OCI-LY1 (cell line): ENCODE data around the gene CISD1.

ENCODE experiments used
- H2AFZ ChIP-seq: fragments of 200-600 bp; sonication (generic), shearing (Covaris generic); 2 replicates; pipeline ENCODE4 v1.6.0; 2014; ENCODE audit warnings: antibody characterized with exemption, mild to moderate bottlenecking, low read length
- H3F3A ChIP-seq: fragments of 200-600 bp; sonication (generic), shearing (Covaris generic); 2 replicates; pipeline ENCODE4 v1.6.0; 2014; ENCODE audit warnings: mild to moderate bottlenecking, antibody characterized with exemption, low read length, moderate library complexity; ENCODE audit not compliant: insufficient read depth
- H3K27ac ChIP-seq: fragments of 200-600 bp; sonication (generic); 2 replicates; pipeline ENCODE4 v1.5.1; 2014; ENCODE audit warnings: low read length, mixed run types, mild to moderate bottlenecking, low read depth; ENCODE audit not compliant: poor library complexity, severe bottlenecking
- H3K27me3 ChIP-seq: fragments of 200-600 bp; sonication (generic); 2 replicates; pipeline ENCODE4 v1.6.0; 2014; ENCODE audit warnings: antibody characterized with exemption, mild to moderate bottlenecking, low read length, moderate library complexity; ENCODE audit not compliant: insufficient read depth
- H3K36me3 ChIP-seq: fragments of 200-600 bp; sonication (generic); 2 replicates; pipeline ENCODE4 v1.6.1; 2014; ENCODE audit warnings: mild to moderate bottlenecking, antibody characterized with exemption, low read length, moderate library complexity, mixed read lengths; ENCODE audit not compliant: insufficient read depth
- H3K4me1 ChIP-seq: fragments of 200-600 bp; sonication (generic); 2 replicates; pipeline ENCODE4 v1.5.1; 2014; ENCODE audit warnings: mild to moderate bottlenecking, low read length, moderate library complexity; ENCODE audit not compliant: insufficient read depth, severe bottlenecking
- H3K4me2 ChIP-seq: fragments of 200-600 bp; sonication (generic), shearing (Covaris generic); 2 replicates; pipeline ENCODE4 v1.6.1; 2014; ENCODE audit warnings: low read length
- H3K4me3 ChIP-seq: fragments of 200-600 bp; sonication (generic); 2 replicates; pipeline ENCODE4 v1.5.1; 2014; ENCODE audit warnings: low read length, low read depth, mild to moderate bottlenecking, mixed read lengths; ENCODE audit not compliant: poor library complexity, severe bottlenecking
- H3K79me2 ChIP-seq: fragments of 200-600 bp; shearing (Covaris generic); 2 replicates; pipeline ENCODE4 v1.6.1; 2016; ENCODE audit warnings: mixed run types, low read length, mixed read lengths; ENCODE audit not compliant: insufficient read depth
- H3K9ac ChIP-seq: fragments of 200-600 bp; sonication (generic), shearing (Covaris generic); 2 replicates; pipeline ENCODE4 v1.6.1; 2014; ENCODE audit warnings: mild to moderate bottlenecking, low read length, mixed read lengths
- H3K9me2 ChIP-seq: fragments of 200-600 bp; sonication (generic), shearing (Covaris generic); 2 replicates; pipeline ENCODE4 v1.6.1; 2014; ENCODE audit warnings: low read depth, mild to moderate bottlenecking, low read length, mixed read lengths
- H3K9me3 ChIP-seq: fragments of 200-600 bp; shearing (Covaris generic); 2 replicates; pipeline ENCODE4 v1.6.1; 2014; ENCODE audit warnings: low read length, mixed read lengths
- H4K20me1 ChIP-seq: fragments of 200-600 bp; sonication (generic), shearing (Covaris generic); 2 replicates; pipeline ENCODE4 v1.6.0; 2016; ENCODE audit warnings: mild to moderate bottlenecking, low read length; ENCODE audit not compliant: insufficient read depth
- CTCF ChIP-seq: fragments of 200-600 bp; sonication (generic), shearing (Covaris generic); IDR thresholded peaks from 2 replicates; pipeline ENCODE4 v1.5.1; 2017; ENCODE audit warnings: mild to moderate bottlenecking, antibody characterized with exemption, low read length, moderate library complexity, mixed read lengths
- EZH2 ChIP-seq: fragments of 200-600 bp; sonication (generic), shearing (Covaris generic); IDR thresholded peaks from 2 replicates; pipeline ENCODE4 v1.8.0; 2017; ENCODE audit warnings: borderline replicate concordance, mixed run types, mild to moderate bottlenecking, antibody characterized with exemption, low read length, moderate library complexity, mixed read lengths

Gene CISD1

DNA sequence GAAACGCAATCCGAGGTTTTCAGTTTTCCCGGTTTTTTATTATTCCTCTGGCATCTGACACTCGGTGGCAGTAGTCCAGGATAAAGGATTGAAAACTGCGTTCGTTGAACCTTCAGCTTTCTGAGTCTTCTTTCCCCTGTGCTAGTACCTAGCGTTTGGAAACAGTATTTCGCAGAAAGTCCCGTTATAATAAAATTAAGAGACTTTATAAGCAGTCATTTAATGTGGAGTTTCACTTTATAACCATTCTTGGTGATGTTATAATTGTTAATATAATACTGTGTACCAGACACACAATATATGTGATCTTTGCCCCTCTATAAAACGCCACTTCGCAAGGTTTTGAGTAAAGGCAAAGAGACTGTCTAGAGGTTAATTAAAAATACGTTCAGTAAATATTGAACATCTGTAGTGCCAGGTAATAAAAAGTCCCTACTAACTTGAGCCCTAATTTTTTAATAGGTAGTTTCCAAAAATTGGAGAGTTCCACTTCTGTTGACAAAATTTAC, 874 bp downstream of the CISD1 start:
- Histone ChIP-seq H3F3A (no peaks in the 10 kb centered on the region; the same call in 1 of the 2 replicates), H3K9ac (peak overlapping the region; percentile 87), H3K27me3 (no peaks in the 10 kb centered on the region), H3K4me1 (peaks cover 26% of the 10 kb centered on the region), H3K9me2 (no peaks in the 10 kb centered on the region), H3K79me2 (peaks cover 72% of the 10 kb centered on the region), H3K36me3 (peaks cover 4% of the 10 kb centered on the region; the same call in 1 of the 2 replicates), H3K27ac (peak overlapping the region; percentile 84), H3K4me2 (peak overlapping the region; percentile 73), H4K20me1 (no peaks in the 10 kb centered on the region), H3K4me3 (peak overlapping the region; percentile 89), H2AFZ (no peak overlapping the region), H3K9me3 (no peaks in the 10 kb centered on the region)
- no peak for TF ChIP-seq CTCF
- no peak for TF ChIP-seq EZH2

- H3K9me3 ChIP-seq, result no peaks in the 10 kb centered on the region
- H3K79me2 ChIP-seq, result peaks cover 60% of the 10 kb centered on the region
- H3F3A ChIP-seq, result peaks cover 4% of the 10 kb centered on the region; the same call in 1 of the 2 replicates
- peaks cover 24% of the 10 kb centered on the region for H3K4me1 ChIP-seq
- H3K27ac ChIP-seq, result no peak overlapping the region
- H3K9ac ChIP-seq, result no peak overlapping the region
- H4K20me1 ChIP-seq, result no peaks in the 10 kb centered on the region
- no peak overlapping the region for H3K4me3 ChIP-seq
- H3K9me2 ChIP-seq, result no peaks in the 10 kb centered on the region
- TF ChIP-seq CTCF, result no peak
- TF ChIP-seq EZH2, result no peak
- H3K4me2 ChIP-seq, result no peak overlapping the region
- no peak overlapping the region for H2AFZ ChIP-seq
- peaks cover 39% of the 10 kb centered on the region for H3K36me3 ChIP-seq
- H3K27me3 ChIP-seq, result no peaks in the 10 kb centered on the region
These were observed 6.3 kb downstream of the CISD1 start for GRCh38 chr10:58275261-58275660.

DNA sequence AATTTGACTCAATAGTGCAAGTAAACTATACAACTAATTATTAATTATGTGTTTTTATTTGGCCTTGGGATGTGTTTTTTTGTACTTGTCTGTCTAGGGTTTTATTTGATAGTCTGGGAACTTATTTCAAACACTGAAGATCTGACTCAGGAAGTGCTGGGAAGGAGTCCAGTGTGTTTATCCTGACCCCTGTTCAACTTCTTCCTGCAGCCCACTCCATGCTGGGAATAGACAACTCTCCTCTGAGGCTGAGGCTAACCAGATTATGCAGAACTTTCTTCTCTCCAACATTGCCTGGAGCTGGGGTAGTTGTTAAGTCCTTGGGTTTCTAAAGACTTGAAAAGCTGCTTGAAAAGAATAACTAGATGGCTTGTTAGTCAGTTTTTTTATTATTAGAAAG, 6.9 kb downstream of the CISD1 start:
- Histone ChIP-seq H3K4me2 (no peak overlapping the region), H3K27ac (no peak overlapping the region), H4K20me1 (no peaks in the 10 kb centered on the region), H3K9me2 (no peaks in the 10 kb centered on the region), H3K4me1 (peaks cover 24% of the 10 kb centered on the region), H3K27me3 (no peaks in the 10 kb centered on the region), H3K79me2 (peaks cover 54% of the 10 kb centered on the region), H3K36me3 (peaks cover 43% of the 10 kb centered on the region), H3K9me3 (no peaks in the 10 kb centered on the region), H3K9ac (no peak overlapping the region), H3F3A (peaks cover 4% of the 10 kb centered on the region; the same call in 1 of the 2 replicates), H2AFZ (no peak overlapping the region), H3K4me3 (no peak overlapping the region)
- no peak for TF ChIP-seq EZH2
- TF ChIP-seq CTCF, result no peak
